HG02759 (cell line): ENCODE data around the gene CFAP161.

Source experiments
- ATAC-seq: cut with Tn5 transposase; IDR thresholded peaks from one replicate; pipeline ENCODE4 v1.9.1; 2021; ENCODE audit warnings: mild to moderate bottlenecking, moderate library complexity; ENCODE audit not compliant: unreplicated experiment

Gene CFAP161

DNA sequence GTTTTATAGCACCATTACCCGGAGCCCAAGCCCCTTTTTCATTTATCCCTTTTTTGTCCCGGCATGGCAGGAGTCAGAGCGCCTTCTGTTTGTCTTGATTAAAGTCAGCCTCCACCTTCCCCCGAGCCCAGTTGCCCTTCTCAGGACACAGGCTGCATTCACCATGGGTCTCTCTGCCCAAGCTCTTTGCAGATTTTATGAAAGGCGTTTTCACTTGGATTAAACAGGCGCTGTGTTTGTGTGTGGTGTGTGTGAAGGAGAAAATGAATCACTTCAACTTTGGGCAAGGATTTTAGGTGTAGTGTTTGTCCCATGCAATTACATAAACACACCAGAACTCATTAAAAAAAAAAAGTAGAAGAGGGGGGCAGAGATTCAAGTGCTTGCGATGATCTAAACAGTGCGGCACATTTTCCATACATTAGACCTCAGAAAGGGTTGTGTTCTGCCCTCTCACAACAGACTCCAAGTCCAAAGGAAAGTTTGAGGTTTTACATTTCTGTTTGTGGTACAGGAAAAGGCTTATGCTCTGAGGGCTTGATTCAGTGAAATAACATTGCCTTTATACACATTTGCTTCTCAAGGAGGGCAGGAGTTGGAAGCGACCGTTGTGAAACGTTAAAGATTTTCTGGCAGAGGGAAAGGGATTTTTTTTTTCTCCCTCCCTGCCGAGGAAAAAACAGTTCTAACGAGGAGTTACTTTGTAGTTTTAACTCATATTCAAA lies 48.1 kb downstream of the CFAP161 start:
- no peak for ATAC-seq

- no peak for ATAC-seq
These were observed 48.8 kb downstream of the CFAP161 start for GRCh38 chr15:81182756-81183438.

GRCh38 chr15:81183439-81183775 lies 49.3 kb downstream of the CFAP161 start:
- no peak for ATAC-seq

DNA sequence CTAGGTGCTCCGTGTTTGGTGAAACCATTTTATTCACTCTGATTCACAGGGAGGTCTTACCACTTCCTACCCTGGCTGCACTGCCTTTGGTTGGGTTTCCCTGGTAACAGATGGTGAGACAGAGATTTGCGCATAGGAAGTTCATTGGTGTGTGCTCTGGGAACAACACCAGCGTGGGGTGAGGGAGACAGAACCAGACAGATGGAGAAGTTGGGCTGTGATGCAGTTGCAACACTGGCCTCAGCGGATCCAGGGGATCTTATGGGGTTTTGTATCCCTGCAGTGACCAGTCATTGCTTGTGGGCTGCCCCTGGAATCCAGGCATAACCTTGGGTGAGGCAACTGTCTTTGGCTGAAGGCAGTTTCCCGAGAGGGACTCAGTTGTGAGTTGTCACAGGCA lies 50.1 kb downstream of the CFAP161 start:
- ATAC-seq: no peak

DNA sequence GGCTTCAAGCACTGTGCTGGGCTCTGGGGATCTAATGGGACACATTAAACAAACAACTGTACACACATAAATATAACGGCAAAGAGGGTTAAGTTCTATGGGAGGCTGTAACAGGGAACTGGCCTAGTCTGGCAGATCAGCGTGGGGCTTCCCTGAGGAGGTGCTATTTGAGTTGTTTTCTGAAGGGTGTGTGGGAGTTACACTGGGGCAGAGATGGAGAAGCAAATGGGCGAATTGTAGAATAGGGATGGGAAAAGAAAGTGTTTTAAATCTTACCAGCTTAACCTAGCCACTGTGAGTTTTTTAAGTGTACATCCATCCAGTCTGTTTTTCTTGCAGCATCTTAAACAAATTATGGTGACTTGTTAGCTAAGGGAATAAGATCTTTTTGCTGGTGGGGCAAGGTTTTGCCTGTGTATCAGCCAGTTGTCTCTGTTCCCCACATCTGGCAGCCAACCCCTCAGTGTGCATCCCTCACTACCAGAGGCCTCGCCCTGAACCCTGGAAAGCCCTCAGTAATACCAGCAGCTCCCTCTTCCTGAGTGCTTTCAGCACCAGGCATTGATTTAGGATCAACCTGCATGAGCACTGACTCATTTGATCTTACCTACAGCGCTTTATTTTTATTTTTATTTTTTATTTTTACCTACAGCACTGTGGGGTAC lies 51.7 kb downstream of the CFAP161 start:
- no peak for ATAC-seq

GRCh38 chr15:81188354-81188753 lies 54.3 kb downstream of the CFAP161 start:
- ATAC-seq: no peak

- no peak for ATAC-seq
These were observed 55.7 kb downstream of the CFAP161 start for GRCh38 chr15:81189583-81190283.

DNA sequence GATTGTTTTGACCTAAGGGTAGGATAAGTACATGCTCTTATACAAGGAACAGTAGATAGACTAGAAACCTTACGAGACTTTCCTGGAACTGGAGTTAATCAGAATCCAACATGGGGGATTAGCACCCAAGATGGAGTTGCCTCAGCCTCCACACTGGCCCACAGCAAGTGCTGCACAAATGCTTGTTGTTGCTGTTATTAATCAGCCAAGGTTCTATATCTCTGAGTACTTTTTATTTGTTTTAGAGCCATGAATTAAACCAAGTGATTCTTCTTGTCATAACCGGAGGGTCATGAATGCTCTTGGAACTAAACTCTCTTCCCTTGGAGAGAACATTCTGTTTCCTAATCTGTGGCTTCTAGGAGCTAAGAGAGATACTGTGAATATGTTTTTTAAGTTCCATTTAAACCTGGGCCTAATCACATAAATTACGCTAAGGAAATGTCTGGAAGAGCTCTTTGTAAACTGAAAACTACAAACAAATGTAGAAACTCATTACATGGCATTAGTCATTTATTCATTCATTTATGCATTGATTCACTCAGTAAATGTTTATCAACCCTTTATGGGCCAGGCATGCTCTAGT lies 56.9 kb downstream of the CFAP161 start:
- ATAC-seq: no peak

GRCh38 chr15:81191701-81192100 lies 57.6 kb downstream of the CFAP161 start:
- no peak for ATAC-seq

DNA sequence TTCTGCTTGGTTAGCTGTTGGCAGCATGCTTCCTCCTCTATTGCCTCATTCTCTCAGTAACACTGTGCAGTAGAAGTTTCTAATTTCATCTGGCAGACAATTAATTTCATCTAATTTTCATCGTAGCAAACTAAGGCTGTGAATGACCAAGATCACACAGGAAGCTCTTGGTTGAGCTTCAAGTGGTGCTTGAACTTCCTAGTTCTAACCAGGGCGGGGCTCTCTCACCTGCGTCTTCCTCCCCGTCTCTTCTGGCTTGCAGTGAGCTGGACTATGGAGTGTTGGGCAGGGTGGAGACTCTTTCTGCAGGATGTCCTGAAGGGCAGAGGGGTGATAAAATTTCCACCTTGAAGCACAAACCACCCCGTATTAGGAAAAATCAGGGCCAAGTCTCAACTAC lies 60.7 kb downstream of the CFAP161 start:
- no peak for ATAC-seq

- ATAC-seq: no peak
These were observed 61.3 kb downstream of the CFAP161 start for GRCh38 chr15:81195339-81195864.

DNA sequence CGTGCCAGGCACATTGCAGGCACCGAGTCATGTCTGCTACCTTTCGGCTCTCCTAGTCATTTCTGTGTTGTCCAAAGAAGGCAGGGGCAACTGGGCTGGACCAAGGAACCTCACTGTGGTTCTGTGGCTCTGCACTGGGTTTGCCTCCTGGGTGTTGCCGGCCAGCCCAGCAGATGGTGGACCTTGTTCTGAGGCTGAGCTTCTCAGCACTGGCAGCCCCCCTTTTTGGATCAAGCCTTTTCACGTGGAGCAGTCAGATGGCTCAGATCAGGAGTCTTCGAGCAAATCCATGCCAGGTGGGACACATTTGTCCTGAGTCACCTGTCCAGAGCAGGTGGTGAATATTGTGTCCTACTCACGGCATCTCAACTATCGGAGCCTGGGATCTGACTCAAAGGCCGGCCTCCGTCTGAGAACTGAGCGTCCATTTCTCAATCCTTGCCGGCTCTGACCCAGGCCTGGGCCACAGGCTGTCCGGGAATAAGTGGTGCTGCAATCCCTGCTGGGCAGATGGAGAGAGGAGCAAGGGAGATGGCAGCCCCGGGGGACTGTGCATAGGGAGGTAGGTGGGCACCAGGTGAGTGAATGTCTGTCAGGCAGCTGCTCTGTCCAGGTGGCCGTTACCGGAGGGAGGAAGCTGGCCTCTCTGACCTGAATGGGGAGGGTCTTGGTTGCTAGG lies 62.6 kb downstream of the CFAP161 start, which contains the start of gene IL16:
Gene IL16, plus strand, starts transcription at position 304 of the 679 bp plus-strand sequence. CDS start 28,521 bp downstream, outside the sequence.
- no peak for ATAC-seq

DNA sequence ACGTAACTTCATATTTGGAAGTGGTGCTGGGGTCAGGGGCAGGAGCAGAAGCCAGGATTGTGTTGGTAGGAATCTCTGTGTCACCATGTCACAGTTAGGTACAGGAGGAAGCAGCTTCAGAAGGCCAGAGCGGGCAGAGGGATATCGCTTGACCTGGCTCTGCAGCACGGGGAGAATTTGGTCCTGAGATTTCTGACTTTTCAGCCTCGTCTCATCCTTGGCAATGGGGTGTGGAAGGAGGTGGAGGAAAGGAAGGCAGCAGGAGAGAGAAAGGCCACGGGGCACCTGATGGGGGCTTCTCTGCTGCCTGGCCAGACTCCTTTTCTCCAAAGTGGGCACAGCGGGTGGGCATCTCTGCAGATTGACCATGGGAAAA lies 63.2 kb downstream of the CFAP161 start:
- ATAC-seq: no peak

DNA sequence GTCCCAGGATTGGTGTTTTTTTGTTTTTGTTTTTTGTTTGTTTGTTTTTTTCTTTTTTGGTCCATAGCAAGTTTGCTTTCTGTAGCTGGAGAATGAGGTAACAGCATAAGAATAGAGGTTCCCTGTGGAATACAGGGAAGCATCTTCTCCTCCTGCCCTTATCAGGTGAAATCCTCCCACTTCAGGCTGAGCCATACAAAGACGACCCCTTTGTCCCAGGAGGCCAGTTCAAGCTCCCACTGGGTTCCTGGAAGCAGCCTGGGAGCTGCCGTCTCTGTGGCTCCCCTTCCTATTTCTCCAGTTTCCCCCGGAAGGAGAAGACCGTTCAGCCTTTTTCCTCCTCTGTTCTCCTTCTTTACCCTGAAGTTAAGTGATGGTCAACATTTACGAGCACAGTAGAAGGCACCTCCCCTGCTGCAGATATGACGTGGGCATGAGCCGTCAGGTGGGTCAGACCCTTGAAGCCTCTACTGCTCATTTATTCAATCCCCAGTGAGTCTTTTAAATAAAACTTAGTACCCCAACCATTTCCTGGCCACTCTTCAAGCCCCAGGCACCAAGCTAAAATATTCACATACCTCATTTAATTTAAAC lies 63.7 kb downstream of the CFAP161 start:
- no peak for ATAC-seq
